Activated CD8-positive, alpha-beta memory T cell treated with anti-CD3 and anti-CD28 coated beads, Interleukin-2, amount 50 U/mL, for 1 hour (primary cell): ENCODE measurements around the gene ZRANB3.

Experiments used
- DNase-seq: peaks from one replicate; pipeline ENCODE4 v3.0.0-alpha.2; 2020; ENCODE audit errors: extremely low read depth

The ZRANB3 gene

DNA sequence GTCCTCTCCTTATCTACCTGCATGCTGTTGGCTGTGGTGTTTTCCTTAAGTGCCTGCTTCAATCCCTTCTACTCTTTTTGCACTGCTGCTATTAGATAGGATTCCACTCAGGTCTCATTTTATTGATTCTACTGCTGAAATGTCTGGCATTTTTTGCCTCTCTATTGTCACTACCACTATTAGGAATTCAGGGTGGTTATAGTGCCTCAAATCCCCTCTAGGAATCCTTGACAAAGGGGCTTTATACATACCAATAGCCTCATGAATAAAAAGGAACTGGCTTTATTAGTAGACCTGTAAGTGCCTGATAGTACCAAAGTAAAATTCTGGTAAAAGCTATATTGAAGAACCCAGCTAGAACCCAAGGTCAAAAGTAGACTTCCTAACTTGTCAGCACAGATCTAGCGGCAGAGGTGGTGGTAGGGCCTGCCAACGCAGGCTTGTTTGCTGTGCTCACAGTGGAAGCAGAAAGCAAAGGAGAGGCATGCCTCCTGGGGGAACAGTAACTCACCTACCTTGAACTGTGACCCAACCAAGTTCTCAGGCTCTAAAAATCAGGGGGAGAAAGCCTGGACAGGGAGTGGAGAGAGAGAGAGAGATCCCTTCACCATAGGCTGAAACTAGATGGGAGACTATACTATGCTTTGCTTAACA, 278.1 kb downstream of the ZRANB3 start:
- no peak for DNase-seq

DNA sequence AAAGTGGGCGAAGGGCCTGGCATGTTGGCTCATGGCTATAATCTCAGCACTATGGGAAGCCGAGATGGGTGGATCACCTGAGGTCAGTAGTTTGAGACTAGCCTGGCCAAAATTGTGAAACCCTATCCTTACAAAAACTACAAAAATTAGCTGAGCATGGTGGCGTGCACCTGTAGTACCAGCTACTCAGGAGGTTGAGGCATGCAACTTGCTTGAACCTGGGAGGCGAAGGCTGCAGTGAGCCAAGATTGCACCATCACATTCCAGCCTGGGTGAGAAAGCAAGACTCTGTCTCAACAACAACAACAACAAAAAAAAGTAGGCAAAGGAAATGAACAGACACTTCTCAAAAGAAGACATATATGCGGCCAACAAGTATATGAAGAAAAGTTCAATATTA, 282.4 kb downstream of the ZRANB3 start:
- no peak for DNase-seq

DNA sequence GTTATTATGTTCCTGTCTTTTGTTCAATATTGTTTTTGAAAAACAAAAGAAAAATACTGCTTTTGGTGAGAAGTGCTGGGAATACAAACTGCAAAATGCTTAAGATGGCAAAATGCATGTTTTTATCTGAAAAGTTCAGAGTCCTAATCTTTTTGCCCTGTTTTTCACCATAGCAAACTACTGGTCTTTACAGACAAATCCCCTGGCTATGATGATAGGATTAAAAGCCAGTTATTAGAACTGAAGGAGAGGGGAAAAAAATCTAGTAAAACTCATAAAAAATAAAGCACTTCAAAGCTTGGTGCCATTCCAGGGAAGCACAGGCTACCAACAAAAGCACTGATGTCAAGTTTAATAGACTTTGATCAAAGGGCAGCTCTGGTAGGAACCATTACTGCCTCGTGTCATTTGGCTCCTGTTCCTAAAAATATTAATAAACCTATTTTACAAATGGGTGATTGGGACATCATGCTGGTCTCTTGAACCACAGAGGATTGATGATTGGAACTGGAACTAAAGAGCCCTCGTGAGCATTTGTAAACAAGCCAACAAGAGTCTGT, 284.2 kb downstream of the ZRANB3 start:
- DNase-seq = no peak

DNA sequence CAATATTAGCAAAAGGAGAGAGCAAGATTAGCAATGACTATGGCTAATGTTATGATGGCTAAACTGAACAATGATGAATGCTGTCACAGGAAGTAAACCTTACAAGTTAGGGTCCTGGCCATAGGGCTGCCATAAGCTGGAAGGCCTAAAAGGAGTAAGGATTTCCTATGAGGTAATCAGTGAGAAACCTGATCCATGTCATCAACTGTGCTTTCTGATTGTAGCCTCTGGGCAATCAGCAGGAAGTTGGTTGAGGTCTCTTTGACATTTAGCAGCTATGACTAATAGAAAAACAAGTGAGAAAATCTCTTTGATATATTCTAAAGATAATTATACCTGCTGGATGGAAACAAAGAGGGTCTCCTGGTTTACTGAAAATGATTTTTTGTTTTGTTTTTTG, 285.9 kb downstream of the ZRANB3 start:
- no peak for DNase-seq

DNA sequence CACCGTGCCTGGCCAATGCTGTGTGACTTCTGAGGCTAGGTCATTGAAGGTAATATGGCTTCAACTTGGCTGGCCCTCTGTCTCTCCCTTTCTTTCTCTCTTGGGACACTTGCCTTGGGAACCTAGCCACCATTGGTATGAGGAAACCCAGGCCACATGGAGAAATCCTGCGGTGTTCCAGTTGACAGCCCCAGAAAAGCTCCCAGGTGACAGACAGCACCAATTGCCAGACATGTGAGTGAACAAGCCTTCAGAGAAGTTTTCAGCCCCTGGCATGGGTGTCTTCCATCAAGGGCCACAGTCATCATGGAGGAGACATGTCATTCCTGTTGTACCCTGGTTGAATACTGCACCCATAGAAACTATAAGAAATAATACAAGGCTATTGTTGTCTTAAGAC, 292.4 kb downstream of the ZRANB3 start:
- no peak for DNase-seq

DNA sequence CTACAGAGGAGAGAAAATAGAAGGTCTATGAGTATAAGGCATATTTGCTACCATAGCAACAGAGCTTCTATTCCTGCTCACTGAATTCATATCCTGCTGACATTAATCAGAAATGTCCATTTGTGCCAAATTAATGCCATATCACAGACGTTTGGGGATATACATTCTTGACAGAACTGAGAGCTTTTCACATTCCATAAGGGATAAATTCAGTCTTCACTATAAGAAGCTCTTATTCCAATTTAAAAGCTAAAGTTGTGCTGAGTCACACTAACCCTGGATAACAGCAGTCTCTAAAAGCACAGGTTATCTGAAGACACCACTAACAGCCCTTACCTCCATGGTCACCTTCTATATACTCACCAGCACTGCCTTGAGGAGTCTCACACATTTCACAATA, 300.9 kb downstream of the ZRANB3 start:
- no peak for DNase-seq

DNA sequence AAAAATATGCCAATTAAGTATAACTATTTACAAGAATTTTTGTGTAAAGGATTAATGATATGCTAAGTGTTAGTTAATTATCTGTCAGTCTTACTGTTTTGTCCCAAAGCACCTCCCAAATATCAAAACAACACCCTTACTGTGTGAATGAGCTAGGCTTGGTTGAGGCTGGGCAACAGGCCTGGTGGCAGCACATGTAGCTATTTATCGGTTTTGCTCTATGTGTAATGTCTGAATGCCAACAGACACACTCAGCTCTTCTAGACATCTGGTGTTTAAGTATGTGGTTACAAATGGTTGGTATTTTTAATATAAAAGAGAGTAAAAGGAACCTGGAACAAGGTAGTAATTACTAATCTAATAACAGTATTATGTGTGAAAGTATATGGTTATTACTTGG, 303.6 kb downstream of the ZRANB3 start:
- DNase-seq = no peak

DNA sequence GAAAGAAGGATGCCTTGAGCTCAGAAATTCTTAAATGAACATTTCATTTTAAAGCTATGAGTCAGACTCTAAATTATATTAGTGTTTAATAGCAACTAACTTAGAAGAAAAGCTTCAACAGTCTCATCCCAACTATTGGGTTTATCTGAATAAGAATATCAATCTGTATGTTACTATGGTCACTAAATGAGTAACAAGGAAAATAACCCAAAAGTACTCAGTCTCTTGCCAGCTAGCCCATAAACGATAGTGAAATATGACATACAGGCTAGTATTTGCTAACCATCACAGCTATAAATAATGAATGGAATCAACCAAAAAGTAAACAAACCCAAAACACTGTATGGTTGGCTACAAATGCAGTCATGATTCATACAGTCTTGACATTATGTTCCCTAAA, 304.1 kb downstream of the ZRANB3 start:
- DNase-seq = no peak

DNA sequence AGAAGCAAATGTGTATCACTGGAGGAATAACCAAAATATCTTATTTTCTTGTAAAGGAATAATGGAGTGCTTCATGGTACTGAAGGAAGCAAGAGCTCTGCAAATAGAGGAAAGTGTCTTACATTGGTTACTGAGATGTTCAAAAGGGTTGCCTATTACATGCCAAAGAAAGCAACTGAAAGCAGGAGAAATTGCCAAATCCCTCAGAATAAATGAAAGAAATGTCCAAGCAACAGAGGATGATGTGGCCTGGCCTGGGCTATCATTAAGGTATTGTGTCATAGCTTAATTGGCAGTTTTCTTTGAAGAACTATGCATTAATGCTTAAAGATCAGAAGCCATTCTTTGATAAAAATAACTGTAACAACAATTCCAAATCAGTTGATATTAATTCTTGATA, 305.2 kb downstream of the ZRANB3 start:
- DNase-seq = no peak

DNA sequence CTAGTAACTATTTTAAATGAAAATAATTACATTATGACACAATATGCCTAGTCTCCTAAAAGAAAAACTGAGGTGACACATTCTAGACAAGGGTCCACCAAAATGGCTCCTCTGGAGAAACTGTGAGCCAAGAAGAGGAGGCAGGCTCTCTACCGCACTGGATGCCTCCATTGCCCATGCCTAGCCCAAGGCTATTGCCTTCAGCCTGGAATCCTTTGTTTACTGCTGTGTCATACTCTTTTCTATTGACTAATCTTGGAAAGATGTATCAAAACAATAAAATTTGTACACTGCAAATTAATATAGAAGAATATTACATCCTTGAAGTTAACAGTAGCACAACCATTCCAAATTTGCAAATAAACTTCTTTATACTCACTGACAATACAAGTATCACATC, 311.8 kb downstream of the ZRANB3 start:
- DNase-seq = no peak

DNA sequence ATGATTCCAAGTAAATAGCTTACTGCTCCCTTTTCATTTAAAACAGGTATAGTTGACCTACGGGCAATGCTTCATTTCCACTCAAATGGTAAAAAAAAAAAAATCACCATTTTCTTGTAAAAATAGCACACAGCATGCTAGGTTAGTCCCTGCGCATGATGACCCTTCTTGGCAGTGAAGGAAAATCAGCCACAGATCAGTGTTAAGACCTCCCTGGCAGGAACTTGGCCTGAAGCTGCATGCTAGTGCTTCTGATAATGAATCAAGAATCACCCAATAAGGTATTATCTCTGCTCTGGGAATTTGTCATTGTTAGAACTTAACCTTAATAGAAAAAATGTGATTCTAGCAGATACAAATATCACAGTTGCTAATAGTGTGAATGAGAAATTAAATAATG, 312.6 kb downstream of the ZRANB3 start:
- DNase-seq = no peak

DNA sequence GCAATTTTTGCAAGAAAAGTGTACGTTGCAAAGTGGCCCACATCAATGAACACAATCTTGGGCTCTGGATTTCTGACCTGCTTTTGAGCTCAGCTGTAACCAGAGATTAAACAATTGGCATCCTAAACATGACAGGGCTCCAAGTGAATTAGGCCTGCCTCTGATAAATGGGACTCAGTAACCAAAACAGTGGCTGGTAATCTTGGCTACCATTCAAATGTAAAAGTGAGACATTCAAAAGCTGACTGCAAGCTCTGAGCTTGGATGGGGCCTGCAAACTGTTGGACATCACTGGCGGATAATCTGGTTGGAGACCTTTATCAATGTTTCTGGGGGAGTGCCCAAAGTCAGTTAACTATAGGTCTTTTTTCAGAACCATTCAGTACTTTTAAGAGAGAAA, 318.3 kb downstream of the ZRANB3 start:
- DNase-seq = no peak

DNA sequence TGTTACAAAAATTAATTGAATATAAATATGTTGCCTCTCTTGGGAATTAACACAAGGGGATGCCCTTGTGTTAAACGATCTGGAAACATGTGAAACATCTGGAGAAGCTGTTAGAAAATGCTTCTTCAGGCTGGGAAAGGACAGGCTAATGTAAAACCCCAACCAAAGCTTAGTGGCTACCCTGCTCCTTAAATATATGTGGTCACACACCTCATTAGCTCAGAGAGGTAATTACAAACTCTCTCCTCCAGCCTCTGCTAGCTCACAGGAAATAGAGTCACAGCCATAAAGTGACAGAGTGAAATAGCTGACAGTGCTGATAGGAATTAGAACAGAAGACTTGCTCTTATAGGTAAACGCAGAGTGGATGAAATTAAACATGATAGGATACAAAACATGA, 323.0 kb downstream of the ZRANB3 start:
- no peak for DNase-seq

DNA sequence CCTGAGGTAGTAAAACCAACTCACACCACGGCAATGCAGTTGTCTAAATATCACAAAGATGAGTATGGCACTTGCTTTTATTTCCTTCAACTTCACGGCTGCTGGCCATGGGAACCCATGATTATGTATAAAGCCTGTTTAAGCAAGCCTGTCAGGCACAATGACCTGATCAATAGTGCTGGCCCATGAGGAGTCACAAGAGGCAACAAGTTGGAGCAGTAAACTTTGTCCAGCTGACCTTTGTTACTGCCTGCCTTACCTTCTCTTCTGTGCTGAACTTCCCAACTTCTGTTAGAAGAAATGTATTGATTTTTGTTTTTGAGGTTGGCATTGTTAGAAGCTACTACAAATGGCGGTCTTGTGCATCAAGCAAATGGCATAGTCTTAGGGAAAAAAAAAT, 327.1 kb downstream of the ZRANB3 start:
- DNase-seq = no peak

DNA sequence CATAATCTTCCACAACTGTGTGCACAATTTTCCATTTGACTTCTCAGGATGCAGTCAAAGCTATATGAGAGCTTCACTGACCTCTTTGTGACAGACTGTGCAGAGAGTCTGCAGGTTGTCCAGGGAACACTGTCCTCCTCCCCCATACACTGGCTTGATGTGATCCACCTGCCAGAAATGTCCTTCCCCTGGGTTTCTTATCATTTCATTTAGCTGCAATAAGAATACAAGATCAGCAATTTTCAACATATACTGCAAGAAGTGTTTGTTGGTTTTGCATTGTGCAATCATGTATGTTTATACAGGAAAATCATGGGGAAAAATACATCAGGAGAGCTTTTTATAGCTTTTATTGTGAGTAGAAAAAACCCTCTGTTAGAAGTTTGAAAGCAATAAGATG, 328.3 kb downstream of the ZRANB3 start:
- no peak for DNase-seq

DNA sequence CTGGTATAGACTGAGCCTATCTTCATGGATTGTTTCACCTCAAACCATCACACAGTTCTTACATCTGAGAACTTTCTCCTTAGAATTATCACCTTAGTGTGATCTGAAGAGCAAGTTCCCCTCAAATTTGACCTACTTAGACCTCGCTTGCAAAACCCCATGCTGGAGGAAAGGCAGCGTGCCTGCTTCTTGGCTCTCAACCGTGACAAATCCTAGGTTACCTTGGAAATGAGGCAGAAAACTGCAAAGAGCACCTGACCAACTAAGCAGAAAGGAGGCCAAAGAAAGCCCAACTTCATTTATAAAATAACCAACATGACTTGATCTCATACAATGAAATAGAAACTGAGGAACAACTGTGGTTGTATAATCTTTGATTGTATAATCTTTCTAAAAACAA, 332.5 kb downstream of the ZRANB3 start:
- no peak for DNase-seq

DNA sequence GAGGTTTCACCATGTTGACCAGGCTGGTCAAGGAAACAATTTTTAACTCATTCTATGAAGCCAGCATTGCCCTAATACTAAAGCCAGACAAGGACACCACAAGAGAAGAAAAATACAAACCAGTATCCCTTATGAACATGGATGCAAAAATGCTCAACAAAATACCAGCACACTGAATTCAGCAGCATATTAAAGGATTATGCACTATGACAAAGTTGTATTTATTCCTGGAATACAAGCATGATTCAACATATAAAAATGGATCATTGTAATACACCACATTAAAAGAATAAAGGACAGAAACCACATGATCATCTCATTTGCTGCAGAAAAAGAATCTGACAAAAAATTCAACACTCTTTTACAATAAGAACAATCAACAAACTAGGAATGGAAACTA, 340.2 kb downstream of the ZRANB3 start:
- DNase-seq = no peak

DNA sequence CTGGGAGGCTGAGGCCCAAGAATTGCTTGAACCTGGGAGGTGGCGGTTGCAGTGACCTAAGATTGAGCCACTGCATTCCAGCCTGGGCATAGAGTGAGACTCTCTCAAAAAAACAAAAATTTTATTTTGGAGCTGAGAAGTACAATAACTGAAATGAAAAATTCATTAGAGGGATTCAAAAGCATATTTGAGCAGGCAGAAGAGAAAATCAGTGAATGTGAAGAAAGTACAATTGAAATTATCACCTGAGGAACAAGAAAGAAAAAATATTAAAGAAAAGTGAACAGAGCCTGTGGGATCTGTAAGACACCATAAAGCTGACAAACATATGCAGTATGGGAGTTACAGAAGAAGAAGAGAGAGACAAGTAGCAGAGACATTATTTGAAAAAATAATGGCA, 341.9 kb downstream of the ZRANB3 start:
- DNase-seq = no peak

DNA sequence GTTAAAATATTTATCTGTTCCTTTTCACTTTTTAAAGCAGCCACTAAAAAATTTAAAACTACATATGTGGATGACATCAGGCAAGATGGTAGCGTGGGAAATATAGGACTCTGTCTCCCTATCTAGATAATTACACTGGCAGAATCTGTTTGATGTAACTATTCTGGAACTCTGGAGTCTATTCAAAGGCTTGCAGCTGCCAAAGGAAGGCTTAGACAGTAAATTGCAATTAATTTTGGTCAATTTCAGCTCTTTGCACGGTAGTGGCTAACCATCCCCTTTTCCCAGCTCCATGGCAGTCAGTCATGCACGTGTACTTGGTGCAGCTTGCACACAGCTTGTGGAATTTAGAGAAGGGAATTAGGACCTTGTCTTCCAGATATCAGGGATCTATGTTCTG, 343.7 kb downstream of the ZRANB3 start:
- no peak for DNase-seq

DNA sequence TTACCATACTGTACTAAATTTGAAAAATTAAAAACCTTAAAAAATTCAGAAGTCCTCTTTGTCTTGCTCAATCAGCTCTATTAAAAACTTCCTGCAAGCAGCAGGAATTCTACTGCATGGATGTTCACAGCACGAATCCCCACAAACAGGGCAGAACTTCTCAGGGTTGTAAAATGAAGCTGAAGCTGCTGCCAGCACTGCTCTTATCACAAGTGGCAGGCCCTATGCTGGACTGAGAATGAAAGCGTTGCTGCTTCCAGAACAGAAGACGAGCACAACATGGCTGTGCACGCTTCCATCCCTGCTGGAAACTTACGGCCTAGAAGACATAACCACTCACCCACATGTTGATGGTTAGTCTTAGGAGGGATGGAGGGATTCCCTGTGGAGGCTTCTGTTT, 345.0 kb downstream of the ZRANB3 start:
- DNase-seq = no peak

DNA sequence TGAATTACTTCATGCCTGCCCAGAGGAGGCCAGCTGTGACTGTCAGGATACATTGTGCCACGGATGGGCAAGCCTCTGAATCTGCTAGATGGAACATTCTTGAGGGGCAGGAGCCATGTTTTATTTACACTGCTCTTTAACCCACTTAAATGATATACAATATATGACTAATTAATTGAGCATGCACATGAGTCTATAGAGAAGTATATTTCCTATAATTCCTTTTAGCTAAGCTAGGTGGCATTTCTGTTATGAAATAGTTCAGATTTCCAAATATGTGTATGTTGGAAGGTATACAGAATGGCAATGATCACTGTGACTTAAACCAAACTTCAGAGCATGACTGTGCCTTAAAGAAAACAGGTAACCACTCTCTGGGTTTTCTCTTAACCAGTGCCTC, 347.2 kb downstream of the ZRANB3 start:
- DNase-seq = no peak

DNA sequence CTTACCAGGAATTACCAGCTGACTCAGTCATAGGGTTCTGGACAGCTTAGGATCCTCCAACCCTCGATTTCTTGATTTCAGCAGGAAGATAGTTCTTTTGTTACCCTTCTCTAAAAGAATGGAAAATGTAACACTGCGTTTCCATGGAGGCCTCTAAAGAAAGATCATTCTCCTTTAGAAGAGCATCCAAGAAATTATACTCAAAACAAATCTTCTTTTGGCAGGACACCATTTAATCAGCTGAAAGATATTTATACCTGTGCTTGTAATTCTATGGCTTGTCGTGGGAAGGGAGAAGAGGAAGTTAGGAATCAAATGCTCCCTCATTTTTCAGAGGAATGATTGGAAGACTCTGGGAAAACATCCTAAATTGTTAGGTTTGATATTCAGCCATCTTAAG, 348.4 kb downstream of the ZRANB3 start:
- no peak for DNase-seq

DNA sequence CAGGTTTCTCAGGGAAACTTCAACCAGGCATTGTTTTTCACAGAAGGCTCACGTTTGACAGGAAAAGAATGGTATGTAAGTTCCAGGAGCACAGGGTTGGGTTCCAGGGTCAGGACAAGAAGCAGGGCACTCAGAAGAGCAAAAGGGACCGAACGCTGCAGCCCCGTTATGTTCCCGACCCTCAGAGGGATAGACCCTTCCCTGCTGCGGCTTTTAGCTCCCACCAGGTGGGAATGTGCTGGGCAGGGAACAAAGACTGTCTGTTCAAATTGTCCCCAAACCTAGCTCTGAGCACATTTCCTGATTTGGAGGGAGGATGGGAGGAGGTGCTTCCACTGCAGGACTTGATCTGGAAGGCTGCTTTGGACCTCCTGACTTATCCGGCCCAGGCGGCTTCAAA, 348.8 kb downstream of the ZRANB3 start:
- DNase-seq = no peak

DNA sequence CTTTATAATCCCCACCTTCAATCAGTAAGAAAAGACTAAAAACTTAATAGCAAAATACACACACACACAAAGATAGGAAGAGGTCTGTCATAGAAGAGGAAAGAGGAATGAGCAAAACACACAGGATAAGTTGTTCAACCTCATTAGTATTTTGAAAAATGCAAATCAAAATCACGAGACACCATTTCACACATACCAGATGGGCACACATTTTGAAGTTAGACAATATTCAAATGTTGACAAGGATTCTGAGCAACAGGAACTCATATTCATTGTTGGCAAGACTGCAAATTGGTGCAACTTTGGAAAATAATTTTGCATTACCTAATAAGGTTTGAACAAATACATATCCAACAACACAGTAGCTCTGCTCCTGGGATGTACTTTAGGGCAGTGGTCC, 351.3 kb downstream of the ZRANB3 start:
- no peak for DNase-seq
